ENCODE measurements around the gene PXT1.

The PXT1 gene

DNA sequence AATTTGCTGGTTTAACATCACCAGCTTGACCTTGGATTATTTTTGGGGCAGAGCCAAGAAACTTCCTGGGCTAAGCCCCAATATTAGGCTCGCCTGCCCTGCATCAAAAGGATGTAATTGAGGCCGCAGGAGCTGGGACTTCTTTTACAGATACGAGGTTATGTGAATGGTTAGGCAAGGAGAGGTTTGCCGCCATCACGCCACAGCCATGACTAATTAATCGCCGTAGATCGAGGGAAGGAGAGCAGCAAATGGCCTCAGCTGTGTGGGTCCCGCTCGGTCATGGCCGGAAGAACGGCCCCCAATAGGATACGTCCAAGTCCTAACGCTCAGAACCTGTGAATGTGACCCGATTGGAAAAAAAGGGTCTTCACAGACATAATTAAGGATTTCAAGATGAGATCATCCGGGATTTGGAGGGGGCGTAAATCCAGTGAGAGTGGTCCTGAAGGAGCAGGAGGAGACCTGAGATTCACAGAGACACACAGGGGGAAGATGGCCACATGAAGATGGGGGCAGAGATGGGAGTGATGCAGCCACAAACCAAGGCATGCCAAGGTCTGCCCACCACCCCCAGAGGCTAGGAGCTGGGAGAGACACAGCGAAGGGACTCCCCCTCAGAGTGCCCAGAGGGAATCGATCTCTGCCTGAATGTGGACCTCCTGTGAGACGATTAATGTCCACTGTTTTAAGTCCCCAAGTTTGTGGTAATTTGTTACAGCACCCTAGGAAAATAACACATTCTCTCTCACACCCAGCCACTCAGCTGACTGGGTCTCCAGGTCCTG is 96.0 kb downstream of the PXT1 start:
- no peak for DNase-seq (ENCODE audit: low read depth, low spot score)

DNA sequence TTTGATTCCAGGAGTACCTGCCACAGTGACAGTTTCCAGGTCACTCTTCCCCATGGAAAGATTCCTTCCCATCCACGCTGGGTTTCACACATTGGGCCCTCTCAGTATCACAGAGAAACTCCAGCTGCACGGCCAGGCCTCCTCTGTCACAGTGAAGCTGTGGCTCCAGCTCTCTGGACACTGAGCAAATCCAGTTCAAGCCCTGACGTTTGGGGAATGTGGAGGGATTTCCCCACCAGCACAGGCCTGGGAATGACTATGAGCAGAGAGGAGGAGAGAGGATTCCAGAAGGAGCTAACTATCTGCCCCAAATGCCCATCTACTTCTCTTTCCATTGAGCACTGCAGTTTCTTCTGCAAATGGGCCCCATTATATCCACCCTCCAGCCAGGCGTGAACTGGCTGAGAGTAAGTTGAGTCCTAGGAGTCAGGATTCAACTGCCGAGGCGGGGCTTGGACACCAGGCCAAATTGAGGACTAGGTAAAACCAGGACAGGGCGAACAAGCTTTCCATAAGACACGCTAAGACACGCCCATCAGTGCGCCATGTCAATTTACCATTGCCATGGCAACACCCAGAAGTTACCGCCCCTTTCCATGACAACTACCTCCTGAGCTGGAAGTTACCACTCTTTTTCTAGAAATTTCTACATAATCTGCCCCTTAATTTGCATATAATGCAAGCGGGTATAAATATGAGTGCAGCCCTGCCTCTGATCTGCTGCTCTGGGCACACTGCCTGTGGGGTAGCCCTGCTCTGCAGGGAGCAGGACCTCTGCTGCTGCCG is 96.8 kb downstream of the PXT1 start:
- peak; percentile 71 for DNase-seq (ENCODE audit: low read depth, low spot score)

DNA sequence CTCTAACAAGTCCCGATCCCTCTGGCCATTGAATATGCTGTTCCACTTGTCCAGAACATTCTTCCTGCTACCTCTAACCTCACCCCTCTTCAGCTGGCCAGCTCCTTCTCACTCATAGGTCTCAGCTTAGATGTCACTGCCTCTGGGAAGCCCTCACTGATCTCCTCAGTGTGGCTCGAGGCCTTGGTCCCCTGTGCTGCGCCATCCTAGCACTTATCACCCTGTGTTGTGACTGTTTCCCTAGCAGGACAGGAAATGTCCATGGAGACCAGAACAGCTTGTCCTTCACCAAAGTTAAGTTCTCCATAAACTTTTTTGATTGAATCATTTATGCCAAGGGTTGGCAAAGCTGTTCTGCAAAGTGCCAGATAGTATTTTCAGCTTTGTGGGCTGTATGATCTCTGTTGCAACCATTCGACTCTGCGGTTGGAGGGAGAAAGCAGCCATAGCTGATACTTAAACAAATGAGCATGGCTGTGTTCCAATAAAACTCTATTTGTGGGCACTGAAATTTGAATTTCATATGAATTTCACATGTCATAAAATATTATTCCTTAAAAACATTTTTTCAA is 99.5 kb downstream of the PXT1 start:
- no peak for DNase-seq (ENCODE audit: low read depth, low spot score)

DNA sequence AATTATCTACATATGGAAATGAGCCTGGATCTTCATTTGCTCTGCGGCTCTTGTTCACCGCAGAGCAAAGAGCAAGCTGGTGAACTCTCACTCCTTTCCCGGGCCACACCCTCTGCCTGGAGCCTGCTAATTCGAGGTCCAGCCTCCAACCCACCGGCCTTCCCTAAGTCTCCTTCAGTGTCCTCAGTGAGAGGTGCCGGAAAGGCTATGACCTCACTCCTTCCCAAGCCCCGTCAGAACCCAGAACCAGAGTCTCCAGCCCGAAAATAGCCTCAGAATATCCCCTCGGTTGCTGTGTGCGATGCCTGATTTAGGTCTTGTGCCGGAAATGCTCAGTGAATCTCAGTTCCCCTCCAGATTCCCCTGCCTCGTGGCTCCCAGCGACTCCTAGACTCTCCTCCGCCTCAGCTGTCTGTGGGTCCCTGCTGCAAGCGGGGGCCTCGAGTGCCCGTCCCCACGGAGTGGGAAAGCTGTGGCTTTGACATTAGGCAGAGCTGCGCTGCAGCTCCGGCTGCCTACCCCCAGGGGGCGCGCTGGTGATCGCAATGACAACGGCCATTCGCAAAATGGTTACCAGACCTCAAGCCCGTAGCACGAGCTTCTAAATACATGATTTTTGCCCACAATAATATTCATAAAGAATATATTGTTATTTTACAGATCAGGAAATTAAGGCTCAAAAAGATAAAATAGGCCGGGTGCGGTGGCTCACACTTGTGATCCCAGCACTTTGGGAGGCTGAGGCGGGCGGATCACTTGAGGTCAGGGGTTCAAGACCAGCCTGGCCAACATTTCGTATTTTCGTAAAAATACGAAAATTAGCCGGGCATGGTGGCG is 101.8 kb downstream of the PXT1 start:
- peak; percentile 91 for DNase-seq (ENCODE audit: low read depth, low spot score)
